CMK (cell line): ENCODE measurements around the gene NOS1AP.
A peak's percentile ranks its signal among the peaks of the same experiment; 100 is the strongest.

ENCODE experiments used
- DNase-seq: peaks from one replicate; pipeline ENCODE4 v3.0.0-alpha.2; 2010; ENCODE audit warnings: low read depth

NOS1AP gene

DNA sequence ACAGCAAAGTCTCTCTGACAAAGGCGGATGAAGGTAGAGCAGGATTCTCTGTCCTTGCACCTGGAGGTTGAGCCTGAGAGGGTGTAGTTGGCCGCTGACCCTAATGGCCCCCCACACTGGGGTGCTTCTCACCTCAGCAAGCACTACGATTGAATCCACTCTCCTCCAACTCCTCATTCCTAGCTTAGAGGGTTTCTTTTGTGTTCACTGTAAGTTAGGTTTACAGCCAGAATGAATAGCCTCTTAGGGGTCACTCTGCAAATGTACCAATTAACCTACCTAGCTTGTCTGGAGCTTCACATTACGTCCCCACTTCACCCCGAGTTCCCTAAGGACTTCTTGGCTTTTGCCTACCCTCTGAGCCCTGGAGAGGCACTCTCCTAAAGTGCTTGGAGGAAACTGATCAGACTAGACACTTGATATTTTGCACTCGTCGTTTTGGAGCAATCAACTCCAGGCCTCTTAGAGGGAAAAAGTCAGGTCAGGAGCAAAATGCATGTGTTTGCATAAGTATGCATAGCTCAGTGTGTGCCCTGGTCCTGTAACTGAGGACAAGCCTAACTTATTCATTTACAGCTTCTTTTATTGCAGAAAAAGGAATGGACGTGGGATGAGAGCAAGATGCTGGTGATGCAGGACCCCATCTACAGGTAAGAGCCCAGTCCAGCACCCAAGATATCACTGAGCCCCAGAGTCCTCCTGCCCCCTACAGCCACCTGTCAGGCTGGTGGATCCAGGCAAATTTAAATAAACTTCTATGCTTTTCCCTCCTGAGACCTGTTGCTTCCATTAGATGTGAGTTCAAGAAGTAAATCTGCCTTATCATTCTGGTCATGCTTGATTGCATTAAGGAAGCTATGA is 230.8 kb downstream of the NOS1AP start:
- DNase-seq = no peak

DNA sequence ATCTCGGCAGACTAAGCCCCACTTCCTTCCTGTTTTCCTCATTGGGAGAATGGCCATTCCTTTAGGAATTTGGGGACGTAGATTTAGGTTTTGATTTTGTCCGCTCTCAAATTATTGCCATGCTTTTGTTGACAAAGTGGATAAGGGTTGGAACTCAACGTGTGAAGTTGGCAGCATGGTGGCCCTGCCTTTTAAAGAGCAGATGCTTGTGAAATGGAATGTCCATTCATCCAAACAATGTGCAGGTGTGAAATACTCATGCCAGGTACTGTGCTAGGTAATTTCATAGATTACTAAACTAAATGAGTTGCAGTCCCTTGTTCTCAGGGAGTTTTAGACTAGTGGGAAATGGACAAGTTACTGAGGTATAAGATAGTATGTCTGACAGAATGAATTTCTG is 232.2 kb downstream of the NOS1AP start:
- DNase-seq = no peak

DNA sequence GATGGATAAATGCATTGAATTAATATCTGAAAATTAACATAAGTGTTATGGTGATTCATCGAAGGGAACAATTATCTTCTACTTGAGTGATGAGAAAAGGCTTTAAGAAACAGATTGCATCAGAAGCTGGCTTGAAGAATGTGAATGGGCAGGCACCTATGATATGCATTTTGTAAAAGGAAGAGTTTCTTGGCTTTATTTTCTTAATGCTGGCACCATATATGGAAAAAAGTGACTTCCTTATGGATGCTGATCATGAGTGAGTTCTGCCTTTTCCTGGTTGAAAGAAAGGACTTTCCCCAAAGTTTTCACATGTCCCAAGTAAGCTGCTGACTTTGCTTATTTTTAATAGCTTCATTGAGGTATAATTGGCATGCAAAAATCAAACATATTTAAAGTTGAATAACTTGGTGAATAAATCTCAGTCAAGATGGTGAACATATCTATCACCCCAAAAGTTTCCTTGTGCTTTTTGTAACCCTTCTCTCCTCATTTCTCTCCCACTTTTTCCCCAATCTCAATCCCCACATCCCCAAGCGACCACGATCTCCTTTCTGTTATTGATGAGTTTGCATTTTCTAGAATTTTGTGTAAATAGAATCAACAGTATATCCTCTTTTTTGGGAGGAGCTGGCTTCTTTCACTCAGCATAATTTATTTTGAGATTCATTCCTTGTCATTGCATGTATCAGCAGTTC is 233.0 kb downstream of the NOS1AP start:
- no peak for DNase-seq

DNA sequence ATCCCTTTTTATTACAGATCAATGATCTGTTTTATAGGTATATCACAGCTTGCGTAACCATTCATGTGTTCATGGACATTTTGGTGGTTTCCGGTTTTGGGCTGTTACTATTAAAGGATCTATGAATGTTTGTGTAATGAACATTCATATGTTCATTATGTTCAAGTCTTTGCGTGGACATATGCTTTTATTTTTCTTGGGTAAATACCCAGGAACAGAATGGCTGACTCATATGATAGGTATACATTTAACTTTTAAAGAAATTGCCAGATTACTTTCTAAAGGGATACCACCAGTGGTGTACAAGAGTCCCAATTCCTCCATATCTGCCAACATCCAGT is 233.5 kb downstream of the NOS1AP start:
- no peak for DNase-seq

DNA sequence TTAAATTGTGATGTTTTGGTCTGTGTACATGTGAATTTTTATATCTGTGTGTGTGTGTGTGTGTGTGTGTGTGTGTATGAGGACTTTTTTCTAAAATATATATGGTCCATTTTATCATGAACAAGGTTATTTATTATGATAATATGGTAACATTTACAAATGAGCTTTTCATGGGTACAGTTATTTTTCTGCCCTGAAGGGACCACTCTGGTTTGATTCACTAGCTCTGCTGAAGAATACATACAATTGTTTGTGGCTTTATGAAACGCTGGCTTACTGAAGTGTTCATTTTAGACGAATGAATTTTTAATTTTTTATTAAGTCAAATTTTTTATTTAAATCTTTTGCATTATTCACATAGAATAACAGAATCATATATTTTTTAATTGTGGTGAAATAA is 235.2 kb downstream of the NOS1AP start:
- no peak for DNase-seq

DNA sequence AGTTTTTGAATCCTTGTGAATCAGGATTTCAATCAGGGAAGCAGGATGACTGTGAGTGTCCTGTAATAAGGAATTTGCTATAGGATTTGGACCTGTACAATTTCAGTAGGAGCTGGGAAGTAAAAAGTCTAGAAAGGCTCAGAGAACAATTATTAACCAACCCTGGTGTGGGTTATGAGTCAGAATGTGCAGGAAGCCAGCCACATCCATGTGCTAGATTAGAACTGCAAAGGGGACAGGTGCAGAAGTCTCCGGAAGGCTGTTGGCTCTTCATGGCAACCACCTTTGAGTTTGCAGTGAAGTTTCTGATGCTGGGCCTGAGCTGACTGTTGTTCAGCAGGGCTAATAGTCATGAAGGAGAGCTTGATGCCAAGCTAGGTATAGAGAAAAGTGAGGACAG is 236.5 kb downstream of the NOS1AP start:
- DNase-seq = no peak

DNA sequence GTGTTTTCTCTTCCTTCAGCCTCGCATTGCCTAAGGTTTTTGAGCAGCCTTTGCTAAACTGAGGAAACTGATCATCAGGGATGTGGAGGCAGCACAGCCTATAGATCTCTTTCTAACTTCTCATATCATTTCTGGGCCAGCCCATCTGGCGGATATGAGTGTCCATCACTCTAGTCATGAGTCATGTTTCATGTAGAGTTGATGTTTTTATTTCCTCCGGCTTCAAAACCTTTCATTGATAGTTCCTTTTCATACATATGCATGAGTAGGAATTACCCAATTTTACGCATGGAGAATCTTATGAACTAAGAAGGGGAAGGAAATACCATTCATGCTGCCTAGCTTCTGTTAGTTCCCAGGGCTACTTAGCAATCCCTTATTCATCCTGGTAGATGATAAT is 240.8 kb downstream of the NOS1AP start:
- DNase-seq = no peak

DNA sequence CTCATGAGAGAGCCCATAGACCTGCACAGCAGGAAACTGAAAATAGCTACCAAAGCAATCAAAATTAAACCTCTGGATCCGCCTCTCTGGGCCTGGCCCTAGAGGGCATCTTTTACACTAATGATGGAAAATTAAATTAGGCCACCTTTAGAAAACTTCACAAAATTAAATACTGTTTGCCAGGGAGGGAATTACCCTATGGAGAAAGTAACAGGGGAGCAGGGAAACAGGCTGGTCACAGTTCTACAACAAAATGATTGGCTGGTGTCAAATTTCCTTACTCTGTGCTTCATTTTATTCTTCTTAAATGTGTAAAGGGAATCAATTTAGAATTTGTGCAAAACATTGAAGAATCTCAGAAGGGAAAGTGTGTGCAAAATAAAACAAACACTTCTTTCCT is 244.7 kb downstream of the NOS1AP start:
- DNase-seq = no peak

DNA sequence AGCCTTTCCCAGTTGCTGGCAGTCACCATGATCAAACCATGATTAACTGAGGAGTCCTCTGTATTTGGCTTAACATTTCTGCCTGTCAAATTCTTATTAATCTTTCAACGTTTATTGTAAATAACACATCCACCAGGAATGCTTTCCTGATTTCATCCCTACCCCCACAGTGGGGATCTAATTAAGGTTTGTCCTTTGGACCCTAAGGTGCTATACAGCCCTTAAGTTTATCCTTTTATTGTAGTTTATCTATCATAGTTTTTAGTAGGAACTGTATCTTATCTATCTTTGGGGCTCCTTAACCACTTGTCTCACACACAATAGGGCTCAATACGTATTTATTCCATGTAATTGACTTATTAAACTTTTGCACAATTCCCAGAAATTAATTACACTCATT is 246.2 kb downstream of the NOS1AP start:
- DNase-seq = no peak

DNA sequence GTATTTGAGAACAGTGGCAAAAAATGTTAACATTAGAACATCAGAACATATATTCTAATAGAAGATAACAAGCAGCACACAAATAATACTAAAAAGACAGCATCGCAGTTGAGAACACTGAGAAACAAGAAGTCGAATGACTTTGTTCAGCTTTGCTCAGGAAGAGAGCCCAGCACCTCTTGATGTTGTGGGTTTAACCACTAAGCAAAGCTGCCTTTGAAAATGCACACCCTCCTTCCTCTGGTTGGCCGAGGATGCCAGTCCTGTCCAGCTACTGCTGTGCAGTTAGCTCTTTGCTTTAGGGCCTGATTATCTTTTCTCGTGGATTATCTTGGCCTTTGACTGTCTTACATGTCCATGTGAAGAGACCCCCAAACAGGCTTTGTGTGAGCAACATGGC is 246.7 kb downstream of the NOS1AP start:
- no peak for DNase-seq

DNA sequence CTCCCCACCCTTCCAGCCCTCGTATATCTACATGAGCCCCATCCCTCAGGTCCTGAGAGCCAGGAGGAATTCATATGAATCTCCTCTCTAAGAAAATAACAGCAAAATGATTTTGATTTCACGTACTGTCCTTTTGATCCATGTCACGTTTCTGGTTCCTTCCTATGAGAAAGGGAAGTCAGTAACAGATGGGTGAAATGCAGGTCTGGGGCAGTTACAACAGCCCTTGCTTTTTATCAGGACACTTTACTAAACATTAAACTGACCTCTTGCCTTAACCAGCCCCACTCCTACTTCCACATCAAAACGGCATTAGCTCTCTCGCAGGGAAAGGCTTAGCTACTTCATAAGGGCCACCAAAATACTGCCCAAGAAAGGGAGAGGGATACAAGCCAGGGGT is 248.1 kb downstream of the NOS1AP start:
- DNase-seq = peak; percentile 14

DNA sequence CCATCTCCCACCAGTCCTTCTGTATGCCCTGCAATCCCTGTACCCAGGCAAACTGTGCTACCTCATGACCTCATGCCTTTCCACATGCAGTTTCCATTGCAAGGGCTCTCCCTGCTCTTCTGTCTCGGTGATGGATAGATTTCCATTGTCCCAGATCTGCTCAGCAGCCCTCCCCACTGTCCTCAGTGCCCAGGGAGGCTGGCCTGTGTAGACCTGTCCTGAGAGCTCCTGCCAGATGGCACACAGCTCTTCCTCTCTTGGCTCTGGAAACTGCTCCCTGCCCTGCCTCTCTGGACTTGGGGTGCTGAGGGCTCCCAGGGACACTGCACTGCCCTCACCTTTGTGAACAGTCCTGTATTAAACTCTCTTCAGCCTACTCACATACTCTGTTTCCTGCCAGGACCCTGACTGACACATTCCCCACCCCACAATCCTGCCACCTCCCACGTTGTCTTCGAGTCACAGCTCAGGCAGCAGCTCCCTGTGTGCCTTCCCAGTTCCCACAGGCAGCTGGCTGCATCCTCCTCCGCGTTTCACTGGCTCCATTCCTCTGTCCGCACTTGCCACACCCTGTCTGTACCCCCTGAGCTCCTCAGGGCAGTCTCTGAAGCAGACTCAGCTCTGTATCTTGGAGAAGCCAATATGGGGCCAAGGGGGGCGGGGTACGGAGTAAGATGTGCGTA is 250.1 kb downstream of the NOS1AP start:
- DNase-seq = no peak

DNA sequence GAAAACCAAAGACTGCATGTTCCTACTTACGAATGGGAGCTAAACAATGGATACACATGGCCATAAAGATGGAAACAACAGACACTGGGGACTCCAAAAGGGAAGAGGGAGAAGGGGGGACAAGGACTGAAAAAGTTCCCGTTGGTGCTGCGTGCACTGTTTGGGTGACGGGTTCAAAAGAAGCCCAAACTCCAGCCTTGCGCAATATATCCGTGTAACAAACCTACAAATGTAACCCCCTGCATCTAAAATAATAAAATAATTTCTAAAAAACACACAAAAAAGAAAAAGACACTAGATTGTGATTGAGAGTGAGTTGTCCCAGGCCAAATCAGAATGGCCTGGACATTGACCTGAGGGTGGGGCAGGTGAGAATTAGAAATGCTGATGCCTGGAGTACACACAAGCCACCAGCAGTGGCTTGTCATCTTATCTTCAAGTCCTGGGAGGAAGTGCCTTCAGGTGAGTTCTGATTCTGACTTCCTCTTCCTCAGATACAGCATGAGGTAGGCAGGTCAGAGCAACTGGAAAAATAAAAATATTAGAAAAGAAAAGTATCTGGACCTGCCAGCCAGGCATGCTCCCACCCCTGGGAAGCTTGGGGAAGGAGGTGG is 252.4 kb downstream of the NOS1AP start:
- DNase-seq = no peak

DNA sequence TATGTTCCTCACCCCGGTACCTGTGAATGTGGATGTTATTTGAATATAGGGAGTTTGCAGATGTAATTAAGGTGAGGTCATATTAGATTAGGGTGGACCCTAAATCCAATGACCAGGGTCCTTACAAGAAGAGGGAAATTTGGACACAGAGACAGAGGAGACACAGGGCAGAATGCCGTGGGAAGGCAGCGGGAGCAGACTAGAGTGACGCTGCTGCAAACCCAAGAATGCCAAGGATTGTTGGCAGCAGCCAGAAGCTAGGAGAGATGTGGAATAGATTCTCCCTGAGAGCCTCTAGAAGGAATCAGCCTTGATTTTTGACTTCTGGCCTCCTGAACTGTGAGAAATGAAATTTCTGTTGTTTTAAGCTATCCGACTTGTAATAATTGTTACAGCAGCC is 253.5 kb downstream of the NOS1AP start:
- no peak for DNase-seq

DNA sequence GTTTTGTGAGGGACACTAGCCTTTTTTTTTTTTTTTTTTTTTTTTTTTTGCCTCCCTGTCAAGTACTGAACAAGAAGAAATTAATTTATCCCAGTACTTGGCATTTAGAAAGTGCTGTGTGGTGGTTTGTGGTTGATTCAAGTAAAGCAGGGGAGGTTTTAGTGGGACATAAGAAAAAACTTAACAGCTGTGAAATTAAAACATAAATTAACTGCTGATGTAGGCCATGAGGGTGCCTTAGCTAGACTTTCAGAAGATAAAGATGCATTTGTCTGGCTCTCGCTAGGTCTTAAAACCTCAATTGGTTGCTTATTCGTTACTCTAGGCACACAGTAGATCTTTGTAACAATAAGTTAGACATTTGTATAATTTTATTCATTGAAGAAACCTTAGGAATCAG is 254.9 kb downstream of the NOS1AP start:
- no peak for DNase-seq

DNA sequence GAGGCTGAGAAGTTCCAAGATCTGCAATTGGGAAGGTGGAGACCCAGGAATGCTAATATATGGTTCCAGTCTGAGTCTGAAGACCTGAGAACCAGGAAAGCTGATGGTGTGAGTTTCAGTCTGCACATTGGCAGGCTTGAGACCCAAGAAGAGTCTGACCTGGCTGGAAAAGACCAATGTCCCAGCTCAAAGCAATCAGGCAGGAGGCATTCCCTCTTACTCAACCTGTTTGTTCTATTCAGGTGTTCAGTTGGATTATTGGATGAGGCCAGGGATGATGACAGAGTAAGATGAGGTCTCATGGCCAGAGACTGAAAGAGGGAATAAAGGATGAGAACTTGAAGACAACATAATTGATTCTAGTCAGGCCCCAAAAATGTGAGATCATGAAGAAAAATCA is 257.1 kb downstream of the NOS1AP start:
- no peak for DNase-seq

DNA sequence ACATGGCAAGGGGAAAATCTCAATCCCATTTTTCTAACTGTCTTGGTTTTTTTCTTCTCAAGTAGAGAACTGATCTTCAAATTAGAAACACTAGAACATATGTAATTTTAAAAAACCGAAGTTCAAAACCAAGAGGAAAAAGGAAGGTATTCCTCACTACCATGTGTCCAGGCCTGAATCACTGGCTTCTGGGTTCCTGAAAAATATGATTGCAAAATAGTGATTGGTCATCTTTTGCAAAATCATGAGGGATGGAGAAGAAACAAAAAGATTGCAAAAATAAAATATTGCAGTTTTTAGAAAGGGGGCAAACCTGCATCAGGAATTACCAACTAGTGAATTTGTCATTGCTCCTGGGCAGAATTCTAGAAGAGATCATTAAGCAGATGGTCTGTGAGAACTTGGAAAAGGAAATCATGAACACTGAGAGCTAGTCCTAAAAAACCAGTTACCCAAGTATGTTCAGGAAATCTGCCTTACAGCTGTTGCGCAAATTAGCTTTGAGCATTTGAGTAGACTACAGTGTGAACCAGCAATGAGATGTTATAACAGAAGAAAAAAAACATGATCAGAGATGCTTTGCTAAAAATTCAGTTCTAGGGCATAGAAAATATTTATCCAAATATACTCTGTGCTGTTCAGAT is 257.8 kb downstream of the NOS1AP start:
- no peak for DNase-seq

DNA sequence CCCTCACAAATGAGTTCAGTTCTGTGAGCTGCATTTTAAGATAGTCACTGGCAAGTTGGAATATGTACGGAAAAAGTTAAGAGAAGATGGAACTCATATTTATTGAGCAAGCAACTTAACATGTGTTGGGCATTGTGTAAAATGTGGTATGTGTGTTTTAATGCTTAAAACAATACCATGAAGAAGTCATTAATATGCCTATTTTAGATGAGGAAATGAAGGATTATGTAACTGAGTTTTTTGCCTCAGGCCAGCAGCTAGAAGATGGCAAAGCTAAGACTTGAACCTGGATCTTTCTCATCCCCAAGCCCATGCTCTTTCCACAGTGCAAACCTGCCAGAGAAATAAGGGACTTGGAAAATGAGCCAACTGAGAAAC is 258.3 kb downstream of the NOS1AP start:
- DNase-seq = no peak

DNA sequence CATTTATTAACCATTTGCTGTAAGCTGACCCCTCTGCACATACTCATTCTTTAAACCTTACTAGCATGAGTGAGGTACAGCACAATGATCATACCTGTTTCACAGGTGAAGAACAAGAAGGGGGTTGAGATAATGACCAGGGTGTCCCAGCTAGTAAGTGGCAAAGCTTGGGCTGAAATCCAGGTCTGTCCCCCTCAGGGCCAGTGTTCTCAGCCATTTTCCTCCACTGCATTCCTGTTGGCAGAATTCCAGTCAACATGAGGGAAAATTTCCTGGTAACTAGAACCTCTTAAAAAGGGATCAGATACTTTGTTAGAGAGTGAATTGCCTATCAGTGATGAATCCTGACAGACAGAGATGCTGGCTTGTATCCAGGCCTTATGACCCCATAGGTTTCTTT is 259.0 kb downstream of the NOS1AP start:
- DNase-seq = no peak

DNA sequence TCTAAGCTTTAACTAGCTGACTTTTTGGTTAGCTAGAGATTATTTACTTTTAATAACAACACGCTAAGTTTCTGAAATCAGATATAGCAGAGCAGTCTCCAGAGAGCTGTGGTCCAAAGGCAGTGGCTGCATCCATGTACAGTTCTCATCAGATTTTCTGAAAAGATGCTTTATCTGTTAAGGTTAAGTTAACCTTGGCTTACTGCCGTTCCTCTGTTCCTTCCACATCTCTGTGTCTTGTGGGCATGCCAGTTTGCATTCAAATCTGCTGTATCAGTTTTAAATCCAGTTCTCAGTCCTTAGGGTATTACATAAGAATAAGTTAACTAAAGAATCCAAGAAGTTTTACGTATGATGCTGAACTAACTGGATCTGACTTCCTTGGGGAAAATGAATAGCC is 260.3 kb downstream of the NOS1AP start:
- no peak for DNase-seq

DNA sequence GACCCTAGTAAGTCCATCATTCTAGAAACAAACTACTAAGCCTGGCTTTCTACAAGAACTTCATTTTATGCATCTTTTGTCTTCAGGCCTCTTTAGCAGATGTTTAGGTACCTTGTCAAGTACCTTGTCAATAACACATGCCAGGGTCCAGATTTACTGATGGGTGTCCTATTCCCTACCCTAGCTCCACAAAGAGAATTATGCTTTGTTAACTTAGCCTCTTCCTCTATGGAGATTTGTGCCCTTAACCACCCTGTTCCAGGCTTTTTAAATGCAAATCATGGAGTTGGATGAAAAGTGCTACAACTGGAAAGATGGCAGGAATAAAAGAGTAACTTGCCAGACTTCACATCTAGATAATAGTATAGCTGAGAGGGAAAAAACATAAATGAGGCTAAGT is 264.5 kb downstream of the NOS1AP start:
- DNase-seq = no peak

DNA sequence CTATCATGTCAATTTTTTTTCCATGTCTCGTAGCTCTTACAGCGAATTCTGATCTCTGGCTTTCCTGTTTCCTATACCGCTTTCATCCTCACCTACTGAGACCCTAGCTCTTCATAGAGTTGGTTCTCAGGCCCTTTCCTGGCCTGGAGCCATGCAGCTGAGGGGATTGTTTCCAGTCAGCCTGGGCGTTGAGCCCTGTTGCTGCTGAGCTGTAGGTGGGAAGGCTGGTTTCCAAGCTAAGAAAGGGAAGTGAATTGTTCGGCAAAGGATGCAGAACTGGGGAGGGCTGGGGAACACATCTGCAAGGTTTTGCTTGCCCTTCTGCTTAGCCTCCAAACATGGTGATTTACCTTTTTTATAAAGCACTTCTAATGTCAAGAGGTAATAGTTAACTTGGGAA is 265.6 kb downstream of the NOS1AP start:
- no peak for DNase-seq
